ENCODE measurements around the gene ATXN7L3.

ATXN7L3 gene

GRCh38 chr17:44191369-44191768 lies 8.3 kb downstream of the ATXN7L3 start:
- Histone ChIP-seq H3K9me3 (ENCODE audit: control insufficient read depth, insufficient read depth, low read depth, low read length) (no peaks in the 10 kb centered on the region), H3K4me3 (ENCODE audit: low read depth, low read length) (no peak overlapping the region), H3K36me3 (ENCODE audit: control insufficient read depth in 2 of 2, insufficient read depth in 1 of 2, low read length in 2 of 2) (peaks cover 7 to 69% of the 10 kb centered on the region in 2 experiments; a peak in 2 of 3 replicates), H3K27ac (ENCODE audit: extremely low read depth, low read depth, low read length) (peak overlapping the region; percentile 27; the same call in 1 of the 2 replicates), H3K4me1 (ENCODE audit: control insufficient read depth, insufficient read depth, low read length) (no peaks in the 10 kb centered on the region)
- ChIA-PET POLR2A (interaction anchor here (0.6 to 2.3 kb wide), 5 partner anchors 9 to 126 kb away, joined by 3 to 12 read pairs (median 7); partner anchors contain the start of gene ATXN7L3), CTCF (interaction anchor here (0.6 to 0.7 kb wide), 2 partner anchors 13 to 22 kb away, joined by 3 to 7 read pairs; no protein-coding TSS in a partner anchor)
- TF ChIP-seq ZNF184 (tag by site-specific recombination; IDR thresholded peaks at IDR 0.05): no peak
- no peak for TF ChIP-seq ZNF335 (tag by site-specific recombination; conservative IDR thresholded peaks at IDR 0.05)
- no peak for TF ChIP-seq OSR2 (tag by site-specific recombination; IDR thresholded peaks at IDR 0.05)
- no peak for TF ChIP-seq ZNF248 (tag by site-specific recombination; IDR thresholded peaks at IDR 0.05)
- TF ChIP-seq ZNF785 (tag by site-specific recombination; IDR thresholded peaks at IDR 0.05): no peak
- TF ChIP-seq ZNF776 (tag by site-specific recombination; IDR thresholded peaks at IDR 0.05; ENCODE audit: borderline replicate concordance): no peak

GRCh38 chr17:44190481-44190880 lies 9.2 kb downstream of the ATXN7L3 start:
- peaks cover 5 to 61% of the 10 kb centered on the region in 2 experiments; a peak in 2 of 3 replicates for H3K36me3 ChIP-seq (ENCODE audit: control insufficient read depth in 2 of 2, insufficient read depth in 1 of 2, low read length in 2 of 2)
- H3K4me1 ChIP-seq (ENCODE audit: control insufficient read depth, insufficient read depth, low read length): peaks cover 1% of the 10 kb centered on the region; the same call in 1 of the 2 replicates
- POLR2A ChIA-PET: interaction anchor here (1.1 to 2.3 kb wide), 3 partner anchors 10 to 31 kb away, joined by 3 to 12 read pairs (median 9); partner anchors contain the start of gene ATXN7L3
- CTCF ChIA-PET: no interaction called here
- H3K27ac ChIP-seq (ENCODE audit: extremely low read depth, low read depth, low read length): no peak overlapping the region
- TF ChIP-seq ZNF626 (tag by site-specific recombination; IDR thresholded peaks at IDR 0.05): no peak
- TF ChIP-seq ZNF169 (tag by site-specific recombination; IDR thresholded peaks at IDR 0.05): no peak
- TF ChIP-seq ZNF37A (tag by site-specific recombination; IDR thresholded peaks at IDR 0.05): no peak
- TF ChIP-seq PRDM1 (tag by site-specific recombination; IDR thresholded peaks at IDR 0.05): no peak
- TF ChIP-seq ZNF223 (tag by site-specific recombination; IDR thresholded peaks at IDR 0.05): no peak
- TF ChIP-seq ZNF776 (tag by site-specific recombination; IDR thresholded peaks at IDR 0.05; ENCODE audit: borderline replicate concordance): no peak
- no peak for TF ChIP-seq ZNF132 (tag by site-specific recombination; IDR thresholded peaks at IDR 0.05; ENCODE audit: borderline replicate concordance)
- no peak for TF ChIP-seq HIC1 (tag by site-specific recombination; IDR thresholded peaks at IDR 0.05)
- no peak for TF ChIP-seq ZNF26 (tag by site-specific recombination; IDR thresholded peaks at IDR 0.05)
- TF ChIP-seq ZNF140 (tag by site-specific recombination; IDR thresholded peaks at IDR 0.05): no peak
- no peak for TF ChIP-seq ZNF843 (tag by site-specific recombination; IDR thresholded peaks at IDR 0.05)
- TF ChIP-seq ZNF416 (tag by site-specific recombination; IDR thresholded peaks at IDR 0.05): no peak
- no peak overlapping the region for H3K4me3 ChIP-seq (ENCODE audit: low read depth, low read length)
- H3K9me3 ChIP-seq (ENCODE audit: control insufficient read depth, insufficient read depth, low read depth, low read length): no peaks in the 10 kb centered on the region

GRCh38 chr17:44188576-44189403 lies 10.9 kb downstream of the ATXN7L3 start:
- TF ChIP-seq PRDM10 (tag by site-specific recombination; IDR thresholded peaks at IDR 0.05) (peak; percentile 98), BCL11A (tag by site-specific recombination; IDR thresholded peaks at IDR 0.05; ENCODE audit: low read depth) (no peak)
- ChIA-PET CTCF (interaction anchor here (0.6 to 1.7 kb wide), 3 partner anchors 9 to 182 kb away, joined by 3 to 4 read pairs (median 3); no protein-coding TSS in a partner anchor), POLR2A (interaction anchor here (1.0 to 1.5 kb wide), 2 partner anchors 10 to 32 kb away, joined by 4 to 11 read pairs; partner anchors contain the start of gene ATXN7L3)
- H3K27ac ChIP-seq (ENCODE audit: extremely low read depth, low read depth, low read length): no peak overlapping the region
- H3K36me3 ChIP-seq (ENCODE audit: control insufficient read depth in 2 of 2, insufficient read depth in 1 of 2, low read length in 2 of 2): peaks cover 2 to 52% of the 10 kb centered on the region in 2 experiments; a peak in 2 of 3 replicates
- no peak overlapping the region for H3K4me3 ChIP-seq (ENCODE audit: low read depth, low read length)
- H3K9me3 ChIP-seq (ENCODE audit: control insufficient read depth, insufficient read depth, low read depth, low read length): no peaks in the 10 kb centered on the region
- H3K4me1 ChIP-seq (ENCODE audit: control insufficient read depth, insufficient read depth, low read length): peaks cover 3% of the 10 kb centered on the region
